ENCODE results near the gene BICDL1.

GRCh38 chr12:120121766-120122293 is 132.8 kb downstream of the BICDL1 start:
- TF ChIP-seq POLR2AphosphoS5 (IDR thresholded peaks at IDR 0.05; ENCODE audit: low read depth, low read length) = no peak
- no peak for TF ChIP-seq POLR2A (IDR thresholded peaks at IDR 0.05; ENCODE audit: low read depth, low read length)
